ENCODE data around the gene VAT1L. TPM values are rescaled to one million over a fixed set of nuclear protein-coding genes. Genes with fewer than 3 reads are reported as not detected.

The VAT1L gene
- total and polyA plus RNA-seq, 10 of the 15 experiments (the other 5 are each of a cell fraction or from before 2014, with no cell fraction given) = 0.06 to 0.18 (median 0.10) TPM; not detected in 5

- H3K36me3 ChIP-seq (ENCODE audit: control insufficient read depth in 2 of 2, insufficient read depth in 2 of 2, low read length in 1 of 2) = no peaks in the 10 kb centered on the region
- H3K27me3 ChIP-seq (replicated peaks in 1 of 2; ENCODE audit: control insufficient read depth in 2 of 2, insufficient read depth in 2 of 2, low read length in 1 of 2) = no peaks in the 10 kb centered on the region
- H3K9ac ChIP-seq (ENCODE audit: control insufficient read depth, insufficient read depth, low read length) = no peak overlapping the region
- intact Hi-C loops (cut with micrococcal nuclease; ENCODE audit: unreplicated experiment) (loop anchor here (1.0 to 5.0 kb wide), 3 partner anchors 20 to 274 kb away; no protein-coding TSS in a partner anchor), in situ Hi-C loops (cut with MboI) (no loop called here)
- BruUV-seq (replicated peaks) = no TSS peak
- ChIA-PET CTCF (interaction anchor here (0.8 to 3.4 kb wide), 7 partner anchors 12 to 51 kb away, joined by 3 to 22 read pairs (median 5); no protein-coding TSS in a partner anchor), RAD21 (ENCODE audit: unreplicated experiment) (interaction anchor here (1.0 to 4.1 kb wide), 3 partner anchors 15 to 51 kb away, joined by 4 to 17 read pairs (median 11); no protein-coding TSS in a partner anchor), SMC1A (ENCODE audit: uncharacterized antibody, unreplicated experiment) (interaction anchor here (0.6 to 2.0 kb wide), 6 partner anchors 16 to 276 kb away, joined by 3 to 4 read pairs (median 3); no protein-coding TSS in a partner anchor), POLR2A (no interaction called here)
- no peaks in the 10 kb centered on the region; the same call in 2 of the 3 replicates for H3K9me3 ChIP-seq (replicated peaks; ENCODE audit: control insufficient read depth, insufficient read depth, low read length)
- no peak overlapping the region for H3K4me2 ChIP-seq (ENCODE audit: control insufficient read depth, insufficient read depth)
- H3K79me2 ChIP-seq (ENCODE audit: control insufficient read depth, insufficient read depth, low read length) = no peaks in the 10 kb centered on the region
- H3K27ac ChIP-seq (ENCODE audit: control insufficient read depth, insufficient read depth) = no peak overlapping the region
- no peaks in the 10 kb centered on the region for H4K20me1 ChIP-seq (ENCODE audit: control insufficient read depth, insufficient read depth)
- peak; percentile 21 for DNase-seq (ENCODE audit: low read depth, low spot score)
- peaks cover 20% of the 10 kb centered on the region for H3K4me1 ChIP-seq (ENCODE audit: control insufficient read depth, insufficient read depth, low read length)
- FAIRE-seq = no peak
- ATAC-seq = peak; percentile 73
- no peak overlapping the region for H2AFZ ChIP-seq (ENCODE audit: control insufficient read depth, low read depth, low read length)
- WGBS (ENCODE audit: insufficient coverage, insufficient replicate concordance, low lambda C conversion rate, missing lambda C conversion rate) = 0% methylated on average over 2 of the region's 2 CpGs
- H3K4me3 ChIP-seq = no peak overlapping the region
- TF ChIP-seq WRNIP1 (IDR thresholded peaks at IDR 0.05; ENCODE audit: borderline replicate concordance, low read depth, low read length) (no peak), RAD21 (IDR thresholded peaks at IDR 0.05; ENCODE audit: insufficient read depth, low read depth, low read length) (peak; percentile 78), ATF2 (IDR thresholded peaks at IDR 0.05; ENCODE audit: low read length) (no peak), SREBF2 (IDR thresholded peaks at IDR 0.05; ENCODE audit: low read length) (no peak), POLR2A (IDR thresholded peaks at IDR 0.05; ENCODE audit: low read depth, low read length) (no peak), SMC3 (IDR thresholded peaks at IDR 0.05; ENCODE audit: borderline replicate concordance, low read length) (peak; percentile 74), ZBTB40 (IDR thresholded peaks at IDR 0.05; ENCODE audit: borderline replicate concordance) (no peak), KLF5 (IDR thresholded peaks at IDR 0.05; ENCODE audit: partially characterized antibody) (no peak), ZZZ3 (IDR thresholded peaks at IDR 0.05; ENCODE audit: control insufficient read depth, insufficient read length, low read depth) (no peak), YBX1 (IDR thresholded peaks at IDR 0.05) (no peak), NR2C1 (IDR thresholded peaks at IDR 0.05) (no peak), NFYB (IDR thresholded peaks at IDR 0.05; ENCODE audit: insufficient read depth, low read depth, low read length) (no peak), GABPA (IDR thresholded peaks at IDR 0.05; ENCODE audit: low read depth) (no peak), ZBTB33 (IDR thresholded peaks at IDR 0.05) (no peak)
- TF ChIP-seq, protein P1, sequence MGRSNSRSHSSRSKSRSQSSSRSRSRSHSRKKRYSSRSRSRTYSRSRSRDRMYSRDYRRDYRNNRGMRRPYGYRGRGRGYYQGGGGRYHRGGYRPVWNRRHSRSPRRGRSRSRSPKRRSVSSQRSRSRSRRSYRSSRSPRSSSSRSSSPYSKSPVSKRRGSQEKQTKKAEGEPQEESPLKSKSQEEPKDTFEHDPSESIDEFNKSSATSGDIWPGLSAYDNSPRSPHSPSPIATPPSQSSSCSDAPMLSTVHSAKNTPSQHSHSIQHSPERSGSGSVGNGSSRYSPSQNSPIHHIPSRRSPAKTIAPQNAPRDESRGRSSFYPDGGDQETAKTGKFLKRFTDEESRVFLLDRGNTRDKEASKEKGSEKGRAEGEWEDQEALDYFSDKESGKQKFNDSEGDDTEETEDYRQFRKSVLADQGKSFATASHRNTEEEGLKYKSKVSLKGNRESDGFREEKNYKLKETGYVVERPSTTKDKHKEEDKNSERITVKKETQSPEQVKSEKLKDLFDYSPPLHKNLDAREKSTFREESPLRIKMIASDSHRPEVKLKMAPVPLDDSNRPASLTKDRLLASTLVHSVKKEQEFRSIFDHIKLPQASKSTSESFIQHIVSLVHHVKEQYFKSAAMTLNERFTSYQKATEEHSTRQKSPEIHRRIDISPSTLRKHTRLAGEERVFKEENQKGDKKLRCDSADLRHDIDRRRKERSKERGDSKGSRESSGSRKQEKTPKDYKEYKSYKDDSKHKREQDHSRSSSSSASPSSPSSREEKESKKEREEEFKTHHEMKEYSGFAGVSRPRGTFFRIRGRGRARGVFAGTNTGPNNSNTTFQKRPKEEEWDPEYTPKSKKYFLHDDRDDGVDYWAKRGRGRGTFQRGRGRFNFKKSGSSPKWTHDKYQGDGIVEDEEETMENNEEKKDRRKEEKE (IDR thresholded peaks at IDR 0.05) = no peak
Observed at GRCh38 chr16:77951788-77952187, 163.4 kb downstream of the VAT1L start.
